GM23338 (cell line): ENCODE measurements around the gene PVR. TPM values are rescaled to one million over a fixed set of nuclear protein-coding genes. Genes with fewer than 3 reads are reported as not detected.

Experiments used
- ATAC-seq: fragments of 200-7000 bp; cut with Tn5 transposase; 3 replicates; pipeline ENCODE4 v1.9.1; 2020
- DNase-seq: peaks from one replicate; pipeline ENCODE4 v3.0.0-alpha.2; 2015; ENCODE audit warnings: low spot score
- H2AFZ ChIP-seq: fragments of 200-600 bp; sonication (generic); 2 replicates; pipeline ENCODE4 v1.8.0; 2016; ENCODE audit warnings: antibody characterized with exemption, mild to moderate bottlenecking, moderate library complexity
- H3F3A ChIP-seq: fragments of 200-600 bp; sonication (generic); replicated peaks from 2 replicates; pipeline ENCODE4 v1.8.0; 2017; ENCODE audit warnings: antibody characterized with exemption, mixed run types, low read depth
- H3K27ac ChIP-seq: fragments of 200-600 bp; sonication (generic); 2 replicates; pipeline ENCODE4 v1.6.1; 2016; ENCODE audit warnings: low read depth
- H3K27me3 ChIP-seq: fragments of 200-600 bp; sonication (generic); 2 replicates; pipeline ENCODE4 v1.8.0; 2016; ENCODE audit warnings: mild to moderate bottlenecking, mixed run types, moderate library complexity; ENCODE audit not compliant: insufficient read depth
- H3K36me3 ChIP-seq: fragments of 200-600 bp; sonication (generic); 2 replicates; pipeline ENCODE4 v1.8.0; 2016; ENCODE audit warnings: mild to moderate bottlenecking; ENCODE audit not compliant: insufficient read depth
- H3K4me1 ChIP-seq: fragments of 200-600 bp; sonication (generic); 2 replicates; pipeline ENCODE4 v1.8.0; 2016; ENCODE audit warnings: mild to moderate bottlenecking, moderate library complexity; ENCODE audit not compliant: insufficient read depth
- H3K4me2 ChIP-seq: fragments of 200-600 bp; sonication (generic); 2 replicates; pipeline ENCODE4 v1.7.1; 2017; ENCODE audit warnings: mixed run types
- H3K4me3 ChIP-seq: fragments of 200-600 bp; sonication (generic); 2 replicates; pipeline ENCODE4 v1.6.1; 2016; ENCODE audit warnings: mixed run types
- H3K79me2 ChIP-seq: fragments of 200-600 bp; sonication (generic); replicated peaks from 2 replicates; pipeline ENCODE4 v1.8.0; 2017; ENCODE audit warnings: mild to moderate bottlenecking; ENCODE audit not compliant: insufficient read depth
- H3K9me2 ChIP-seq: fragments of 200-600 bp; sonication (generic); 2 replicates; pipeline ENCODE4 v1.8.0; 2017; ENCODE audit not compliant: insufficient read depth
- H4K20me1 ChIP-seq: fragments of 200-600 bp; sonication (generic); replicated peaks from 2 replicates; pipeline ENCODE4 v1.8.0; 2017; ENCODE audit warnings: mild to moderate bottlenecking; ENCODE audit not compliant: insufficient read depth
- H3K27ac Mint-ChIP-seq: 2 replicates; pipeline ENCODE4 v1.8.0; 2020; ENCODE audit warnings: inconsistent platforms, mild to moderate bottlenecking, moderate library complexity, mixed read lengths
- H3K27me3 Mint-ChIP-seq: 3 replicates; pipeline ENCODE4 v1.8.0; 2022; ENCODE audit warnings: low read depth, mild to moderate bottlenecking, moderate library complexity, mixed read lengths, inconsistent platforms; ENCODE audit not compliant: insufficient read depth, poor library complexity
- H3K36me3 Mint-ChIP-seq: 3 replicates; pipeline ENCODE4 v1.8.0; 2021; ENCODE audit warnings: low read depth, mild to moderate bottlenecking, inconsistent platforms, moderate library complexity, mixed read lengths
- H3K4me1 Mint-ChIP-seq: 3 replicates; pipeline ENCODE4 v1.8.0; 2020; ENCODE audit warnings: mild to moderate bottlenecking, inconsistent platforms, mixed read lengths
- H3K4me3 Mint-ChIP-seq: 3 replicates; pipeline ENCODE4 v1.8.0; 2021; ENCODE audit warnings: moderate library complexity, mild to moderate bottlenecking, inconsistent platforms, mixed read lengths
- H3K9me3 Mint-ChIP-seq: 3 replicates; pipeline ENCODE4 v1.8.0; 2020; ENCODE audit warnings: moderate library complexity, mild to moderate bottlenecking, inconsistent platforms, mixed read lengths
- CREB1 ChIP-seq: fragments of 250-450 bp; sonication (Bioruptor Pico); IDR thresholded peaks from 2 replicates; pipeline ENCODE4 v1.5.0; 2020; ENCODE audit warnings: low read depth, mild to moderate bottlenecking, moderate library complexity
- CTCF ChIP-seq, 2 experiments: fragments of 200-600 bp in 1 of 2; sonication (generic) in 1 of 2; conservative IDR thresholded peaks; 2 replicates each; pipeline versions ENCODE4 v1.5.1 to v1.6.1; 2016 to 2017; ENCODE audit warnings: antibody characterized with exemption in 2 of 2, low read depth in 2 of 2, mild to moderate bottlenecking in 2 of 2, moderate library complexity in 1 of 2
- EZH2 ChIP-seq: fragments of 200-600 bp; sonication (generic); IDR thresholded peaks from one replicate; pipeline ENCODE4 v1.8.0; 2017; ENCODE audit warnings: antibody characterized with exemption, mild to moderate bottlenecking, low read depth; ENCODE audit not compliant: unreplicated experiment
- EZH2phosphoT487 ChIP-seq: fragments of 200-600 bp; sonication (generic); IDR thresholded peaks from one replicate; pipeline ENCODE4 v1.8.1; 2018; ENCODE audit warnings: antibody characterized with exemption; ENCODE audit not compliant: unreplicated experiment
- JUNB ChIP-seq: IDR thresholded peaks from one replicate; pipeline ENCODE4 v1.6.1; 2016; ENCODE audit warnings: antibody characterized with exemption; ENCODE audit not compliant: unreplicated experiment
- NANOG ChIP-seq: IDR thresholded peaks from 2 replicates; pipeline ENCODE4 v1.6.1; 2016; ENCODE audit warnings: antibody characterized with exemption, borderline replicate concordance
- POLR2AphosphoS5 ChIP-seq: IDR thresholded peaks from 2 replicates; pipeline ENCODE4 v1.6.1; 2016; ENCODE audit warnings: antibody characterized with exemption, low read depth
- STAT1 ChIP-seq: IDR thresholded peaks from one replicate; pipeline ENCODE4 v1.6.1; 2016; ENCODE audit warnings: antibody characterized with exemption; ENCODE audit not compliant: unreplicated experiment
- ZNF114 ChIP-seq: fragments of 250-450 bp; sonication (Bioruptor Pico); IDR thresholded peaks from 2 replicates; pipeline ENCODE4 v1.5.0; 2020; ENCODE audit warnings: mild to moderate bottlenecking, moderate library complexity
- ZNF462 ChIP-seq: fragments of 250-450 bp; sonication (Bioruptor Pico); IDR thresholded peaks from 2 replicates; pipeline ENCODE4 v1.5.0; 2020; ENCODE audit warnings: mild to moderate bottlenecking, moderate library complexity
- polyA plus RNA-seq: library from polyadenylated mRNA; unstranded; fragments of >200 nt; fragmentation: Nextera tagmentation; extraction: Ambion mirVana; gene quantifications from 2 replicates; pipeline ENCODE4 v1.2.1, GENCODE V29; 2016
- total RNA-seq: library from RNA; depleted of rRNA; stranded (reverse); fragments of >200 nt; shearing (Covaris generic); gene quantifications from 2 replicates; pipeline ENCODE4 v1.2.3, GENCODE V29; 2014
- TF ChIP-seq, protein P1 (sequence below): IDR thresholded peaks from 2 replicates; pipeline ENCODE4 v1.6.1; 2016; ENCODE audit warnings: antibody characterized with exemption

PVR gene
- total and polyA plus RNA-seq, 2 experiments from 2014 or later, result 4.8 to 19.0 TPM

DNA sequence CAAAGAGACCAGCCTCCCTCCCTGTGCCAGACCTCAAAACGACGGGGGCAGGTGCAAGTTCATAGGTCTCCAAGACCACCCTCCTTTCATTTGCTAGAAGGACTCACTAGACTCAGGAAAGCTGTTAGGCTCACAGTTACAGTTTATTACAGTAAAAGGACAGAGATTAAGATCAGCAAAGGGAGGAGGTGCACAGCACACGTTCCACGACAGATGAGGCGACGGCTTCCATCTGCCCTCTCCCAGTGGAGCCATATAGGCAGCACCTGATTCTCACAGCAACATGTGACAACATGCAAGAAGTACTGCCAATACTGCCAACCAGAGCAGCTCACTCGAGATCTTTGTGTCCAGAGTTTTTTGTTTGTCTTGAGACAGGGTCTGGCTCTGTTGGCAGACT lies 18.2 kb downstream of the PVR start:
- Histone ChIP-seq H4K20me1 (0 out of 2 replicates have a peak, but pooled peaks cover 3% of the 10 kb centered on the region), H3K4me1 (0 out of 2 replicates have a peak, but pooled peaks cover 6% of the 10 kb centered on the region), H3K36me3 (peaks cover 10% of the 10 kb centered on the region), H3K4me3 (no peak overlapping the region), H2AFZ (no peak overlapping the region), H3F3A (0 out of 2 replicates have a peak, but pooled peaks cover 4% of the 10 kb centered on the region), H3K27ac (no peak overlapping the region), H3K4me2 (no peak overlapping the region), H3K9me2 (no peaks in the 10 kb centered on the region), H3K79me2 (no peaks in the 10 kb centered on the region), H3K27me3 (no peaks in the 10 kb centered on the region)
- H3K27me3 Mint-ChIP-seq, result peaks cover 8% of the 10 kb centered on the region
- H3K4me3 Mint-ChIP-seq, result no peak overlapping the region
- H3K36me3 Mint-ChIP-seq, result peaks cover 39% of the 10 kb centered on the region
- ATAC-seq, result no peak
- TF ChIP-seq STAT1 (no peak), EZH2 (no peak), POLR2AphosphoS5 (no peak), CTCF (conservative IDR thresholded peaks at IDR 0.05; ENCODE audit: low read depth in 2 of 2) (no peak)
- H3K9me3 Mint-ChIP-seq, result no peaks in the 10 kb centered on the region; the same call in none of the 3 replicates
- H3K27ac Mint-ChIP-seq, result no peak overlapping the region
- no peaks in the 10 kb centered on the region for H3K4me1 Mint-ChIP-seq
- DNase-seq, result no peak

GRCh38 chr19:44662691-44663385 lies 19.1 kb downstream of the PVR start:
- no peaks in the 10 kb centered on the region; the same call in none of the 3 replicates for H3K9me3 Mint-ChIP-seq
- H3K27me3 ChIP-seq, result no peaks in the 10 kb centered on the region
- 0 out of 2 replicates have a peak, but pooled peaks cover 6% of the 10 kb centered on the region for H3K4me1 ChIP-seq
- no peak overlapping the region for H3K27ac ChIP-seq
- H4K20me1 ChIP-seq, result 0 out of 2 replicates have a peak, but pooled peaks cover 3% of the 10 kb centered on the region
- peaks cover 29% of the 10 kb centered on the region for H3K36me3 Mint-ChIP-seq
- H3F3A ChIP-seq, result 0 out of 2 replicates have a peak, but pooled peaks cover 4% of the 10 kb centered on the region
- H3K27ac Mint-ChIP-seq, result no peak overlapping the region
- no peaks in the 10 kb centered on the region for H3K9me2 ChIP-seq
- H3K79me2 ChIP-seq, result no peaks in the 10 kb centered on the region
- peaks cover 7% of the 10 kb centered on the region for H3K27me3 Mint-ChIP-seq
- no peak for ATAC-seq
- H3K4me2 ChIP-seq, result no peak overlapping the region
- H2AFZ ChIP-seq, result no peak overlapping the region
- H3K36me3 ChIP-seq, result peaks cover 9% of the 10 kb centered on the region
- H3K4me3 Mint-ChIP-seq, result no peak overlapping the region
- no peak for DNase-seq
- H3K4me1 Mint-ChIP-seq, result no peaks in the 10 kb centered on the region
- H3K4me3 ChIP-seq, result no peak overlapping the region
- TF ChIP-seq JUNB (no peak), ZNF114 (no peak), EZH2 (no peak), EZH2phosphoT487 (no peak), ZNF462 (CRISPR knock-in tag) (no peak), STAT1 (no peak), NANOG (no peak), POLR2AphosphoS5 (no peak), CREB1 (CRISPR knock-in tag) (no peak)
- TF ChIP-seq, protein P1, sequence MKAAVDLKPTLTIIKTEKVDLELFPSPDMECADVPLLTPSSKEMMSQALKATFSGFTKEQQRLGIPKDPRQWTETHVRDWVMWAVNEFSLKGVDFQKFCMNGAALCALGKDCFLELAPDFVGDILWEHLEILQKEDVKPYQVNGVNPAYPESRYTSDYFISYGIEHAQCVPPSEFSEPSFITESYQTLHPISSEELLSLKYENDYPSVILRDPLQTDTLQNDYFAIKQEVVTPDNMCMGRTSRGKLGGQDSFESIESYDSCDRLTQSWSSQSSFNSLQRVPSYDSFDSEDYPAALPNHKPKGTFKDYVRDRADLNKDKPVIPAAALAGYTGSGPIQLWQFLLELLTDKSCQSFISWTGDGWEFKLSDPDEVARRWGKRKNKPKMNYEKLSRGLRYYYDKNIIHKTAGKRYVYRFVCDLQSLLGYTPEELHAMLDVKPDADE, result no peak
